ENCODE results near the gene CNIH2. TPM values are rescaled to one million over a fixed set of nuclear protein-coding genes. Genes with fewer than 3 reads are reported as not detected.
A peak's percentile ranks its signal among the peaks of the same experiment; 100 is the strongest.
"Not testable (repeated sequence)": the region's sequence is repeated elsewhere in the genome, so short reads cannot be mapped to it uniquely, and the experiment has no call there.

CNIH2 gene
- 0.59 TPM for total RNA-seq

- no peak for DNase-seq
Observed at GRCh38 chr11:66277471-66278362, at the start of gene CNIH2. CNIH2 (plus strand) TSS chr11:66278175; CDS start chr11:66278457, 282 bp downstream.

GRCh38 chr11:66228521-66228920, 49.5 kb upstream of the CNIH2 start:
- peak; percentile 2 for DNase-seq

- DNase-seq = no peak
Observed at GRCh38 chr11:66230156-66230555, 47.8 kb upstream of the CNIH2 start.

GRCh38 chr11:66230978-66231377, 47.0 kb upstream of the CNIH2 start:
- DNase-seq = no peak

- DNase-seq = no peak
Observed at GRCh38 chr11:66231561-66231960, 46.4 kb upstream of the CNIH2 start.

GRCh38 chr11:66232769-66233168, 45.2 kb upstream of the CNIH2 start:
- DNase-seq = no peak

GRCh38 chr11:66233301-66233700, 44.7 kb upstream of the CNIH2 start:
- DNase-seq = no peak

GRCh38 chr11:66235141-66235540, 42.8 kb upstream of the CNIH2 start:
- DNase-seq = no peak

- DNase-seq = no peak
Observed at GRCh38 chr11:66237867-66238266, 40.1 kb upstream of the CNIH2 start.

- no peak for DNase-seq
Observed at GRCh38 chr11:66238786-66239413, 39.1 kb upstream of the CNIH2 start.

- DNase-seq = no peak
Observed at GRCh38 chr11:66239511-66239910, 38.5 kb upstream of the CNIH2 start.

- no peak for DNase-seq
Observed at GRCh38 chr11:66239998-66240780, 37.8 kb upstream of the CNIH2 start.

GRCh38 chr11:66240781-66241136, 37.2 kb upstream of the CNIH2 start:
- no peak for DNase-seq

- DNase-seq = no peak
Observed at GRCh38 chr11:66242095-66242765, 35.7 kb upstream of the CNIH2 start.

GRCh38 chr11:66243782-66244535, 34.0 kb upstream of the CNIH2 start:
- DNase-seq = no peak

GRCh38 chr11:66247295-66247694, 30.7 kb upstream of the CNIH2 start:
- DNase-seq = no peak

GRCh38 chr11:66247801-66248200, 30.2 kb upstream of the CNIH2 start:
- DNase-seq = no peak

GRCh38 chr11:66248903-66249302, 29.1 kb upstream of the CNIH2 start:
- DNase-seq = no peak

- no peak for DNase-seq
Observed at GRCh38 chr11:66251809-66252208, 26.2 kb upstream of the CNIH2 start.

GRCh38 chr11:66253081-66253480, 24.9 kb upstream of the CNIH2 start:
- not testable (repeated sequence) for DNase-seq

GRCh38 chr11:66258473-66258893, 19.5 kb upstream of the CNIH2 start:
- no peak for DNase-seq

- DNase-seq = no peak
Observed at GRCh38 chr11:66259225-66259624, 18.8 kb upstream of the CNIH2 start.

All from skin of body (tissue), 2 donors.